Measurements from ENCODE around the gene TTL. TPM values are rescaled to one million over a fixed set of nuclear protein-coding genes. Genes with fewer than 3 reads are reported as not detected.
A peak's percentile ranks its signal among the peaks of the same experiment; 100 is the strongest.
"Not testable (repeated sequence)": the region's sequence is repeated elsewhere in the genome, so short reads cannot be mapped to it uniquely, and the experiment has no call there.

TTL gene
- total RNA-seq, 1 donor, result 75.6 TPM

DNA sequence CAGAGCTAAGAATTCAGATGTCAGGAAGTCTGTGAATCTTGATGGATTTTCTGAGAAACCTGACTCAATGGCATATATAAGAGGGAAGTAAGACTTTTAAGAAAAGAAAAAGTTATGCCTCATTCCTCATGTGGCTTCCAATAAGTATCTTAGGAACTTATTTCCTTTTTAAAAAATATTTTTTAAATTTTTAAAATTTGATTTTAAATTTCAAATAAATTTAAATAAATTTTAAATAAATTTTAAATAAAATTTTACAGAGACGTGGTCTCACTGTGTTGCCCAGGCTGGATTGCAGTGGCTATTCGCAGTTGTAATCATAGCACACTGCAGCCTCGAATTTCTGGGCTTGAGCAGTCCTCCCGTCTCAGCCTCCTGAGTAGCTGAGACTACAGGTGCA is 48.8 kb downstream of the TTL start:
- no peak for TF ChIP-seq CTCF (IDR thresholded peaks at IDR 0.05; ENCODE audit: insufficient read depth, low read length)
- no peak for DNase-seq (ENCODE audit: low read depth)
- no peak overlapping the region for H3K4me3 ChIP-seq (ENCODE audit: low read depth, low read length)

GRCh38 chr2:112534826-112535225 is 52.9 kb downstream of the TTL start:
- no peak for DNase-seq (ENCODE audit: low read depth)
- TF ChIP-seq CTCF (IDR thresholded peaks at IDR 0.05; ENCODE audit: insufficient read depth, low read length), result no peak
- H3K4me3 ChIP-seq (ENCODE audit: low read depth, low read length), result no peak overlapping the region

GRCh38 chr2:112536665-112537064 is 54.7 kb downstream of the TTL start:
- H3K4me3 ChIP-seq (ENCODE audit: low read depth, low read length); DNase-seq (ENCODE audit: low read depth): not testable (repeated sequence)

GRCh38 chr2:112539306-112539705 is 57.4 kb downstream of the TTL start:
- no peak for TF ChIP-seq CTCF (IDR thresholded peaks at IDR 0.05; ENCODE audit: insufficient read depth, low read length)
- no peak overlapping the region for H3K4me3 ChIP-seq (ENCODE audit: low read depth, low read length)
- no peak for DNase-seq (ENCODE audit: low read depth)

DNA sequence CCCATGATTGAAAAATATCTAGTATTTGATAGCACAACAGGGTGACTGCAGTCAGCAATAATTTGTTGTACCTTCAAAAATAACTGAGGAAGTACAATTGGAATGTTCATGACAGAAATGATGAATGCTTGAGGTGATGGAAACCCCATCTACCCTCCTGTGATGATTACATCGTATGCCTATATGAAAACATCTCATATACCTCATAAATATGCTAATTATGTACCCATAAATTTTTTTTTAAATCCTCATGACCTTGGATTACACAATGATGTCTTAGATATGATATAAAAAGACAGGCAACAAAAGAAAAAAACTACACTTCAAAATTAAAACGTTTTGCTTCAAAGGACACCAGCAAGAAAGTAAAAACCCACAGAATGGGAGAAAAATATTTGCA is 59.0 kb downstream of the TTL start:
- TF ChIP-seq CTCF (IDR thresholded peaks at IDR 0.05; ENCODE audit: insufficient read depth, low read length), result no peak
- H3K4me3 ChIP-seq (ENCODE audit: low read depth, low read length), result no peak overlapping the region
- DNase-seq (ENCODE audit: low read depth), result no peak

DNA sequence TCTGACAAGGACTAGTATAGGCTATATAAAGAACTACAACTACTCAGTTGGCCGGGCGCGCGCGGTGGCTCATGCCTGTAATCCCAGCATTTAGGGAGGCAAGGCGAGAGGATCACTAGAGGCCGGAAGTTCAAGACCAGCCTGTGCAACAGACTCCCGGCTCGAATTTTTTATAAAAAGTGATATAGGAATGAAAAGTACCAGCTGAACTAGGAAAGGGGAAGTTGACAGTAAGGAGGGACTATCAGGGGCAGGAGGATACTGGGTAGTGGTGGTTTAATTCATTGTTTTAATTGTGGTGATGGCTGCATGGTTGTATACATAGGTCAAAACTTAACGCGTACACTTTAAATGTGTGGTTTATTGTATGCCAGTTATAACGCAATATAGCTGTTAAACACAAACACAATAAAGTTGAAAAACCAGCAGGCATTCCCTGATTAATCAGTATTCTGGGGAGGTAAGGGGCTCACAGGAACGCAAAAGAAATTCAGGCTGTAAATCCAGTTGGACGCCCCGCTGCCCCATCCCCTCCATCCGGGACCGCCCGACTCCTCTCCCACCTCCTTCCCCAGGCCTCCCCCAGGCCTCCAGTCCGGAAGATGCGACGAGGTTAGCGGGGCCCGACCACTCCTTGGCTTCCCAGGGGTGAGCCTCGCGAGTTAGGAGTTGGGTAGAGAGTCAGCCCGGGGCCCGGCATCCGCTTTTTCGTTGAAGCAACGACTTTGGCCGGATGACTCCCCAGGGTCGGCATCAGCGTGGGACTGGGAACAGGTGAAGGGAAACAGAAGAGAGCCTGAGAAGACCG is 59.6 kb downstream of the TTL start:
- H3K4me3 ChIP-seq (ENCODE audit: low read depth, low read length), result peak overlapping the region; percentile 99
- no peak for TF ChIP-seq CTCF (IDR thresholded peaks at IDR 0.05; ENCODE audit: insufficient read depth, low read length)
- no peak for DNase-seq (ENCODE audit: low read depth)

DNA sequence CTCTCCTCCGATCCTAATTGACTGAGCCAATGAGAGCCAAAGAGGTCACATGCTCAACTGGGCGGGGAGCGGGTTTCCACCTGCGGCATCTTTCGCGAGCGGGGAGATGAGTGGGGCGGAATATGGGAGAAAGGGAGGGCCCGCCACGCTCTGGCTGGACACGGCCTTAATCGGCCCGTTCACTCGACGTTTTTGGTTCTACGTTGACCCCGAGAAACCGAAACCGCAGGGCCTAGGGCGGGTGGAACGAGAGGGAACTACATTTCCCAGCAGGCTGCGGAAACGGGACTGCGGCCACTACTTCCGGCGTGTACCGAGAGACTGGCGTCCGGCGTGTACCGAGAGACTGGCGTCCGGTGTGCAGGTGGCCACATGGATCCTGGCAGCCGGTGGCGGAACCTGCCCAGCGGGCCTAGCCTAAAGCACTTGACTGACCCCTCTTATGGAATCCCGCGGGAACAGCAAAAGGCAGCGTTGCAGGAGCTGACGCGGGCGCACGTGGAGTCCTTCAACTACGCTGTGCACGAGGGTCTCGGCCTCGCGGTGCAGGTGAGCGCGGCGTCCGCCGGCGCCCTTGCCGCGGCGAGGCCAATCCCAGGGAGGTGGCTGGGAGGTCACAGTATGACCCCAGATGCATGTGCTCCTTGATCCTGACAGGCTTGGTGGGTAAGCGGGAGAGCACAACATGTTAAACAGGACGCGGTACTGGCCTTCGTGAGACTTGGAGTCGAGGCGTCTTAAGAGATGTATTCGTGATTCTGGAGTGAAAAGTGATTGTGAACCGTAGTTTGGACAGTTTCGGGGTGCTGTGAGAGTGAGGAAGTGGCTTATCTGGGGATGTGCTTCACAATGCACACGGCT is 60.4 kb downstream of the TTL start, which contains the start of gene POLR1B:
POLR1B (plus strand) TSS at position 343 of the 861 bp plus-strand sequence; CDS start at position 373, 30 bp downstream.
- H3K4me3 ChIP-seq (ENCODE audit: low read depth, low read length), result peak within 1 kb of the TSS; percentile 99
- peak; percentile 77 for DNase-seq (ENCODE audit: low read depth)
- no peak for TF ChIP-seq CTCF (IDR thresholded peaks at IDR 0.05; ENCODE audit: insufficient read depth, low read length)
